ENCODE measurements around the gene CHRNA10. TPM values are rescaled to one million over a fixed set of nuclear protein-coding genes. Genes with fewer than 3 reads are reported as not detected.

The CHRNA10 gene
- total RNA-seq, 1 experiment from 2014 or later: 1.9 TPM

DNA sequence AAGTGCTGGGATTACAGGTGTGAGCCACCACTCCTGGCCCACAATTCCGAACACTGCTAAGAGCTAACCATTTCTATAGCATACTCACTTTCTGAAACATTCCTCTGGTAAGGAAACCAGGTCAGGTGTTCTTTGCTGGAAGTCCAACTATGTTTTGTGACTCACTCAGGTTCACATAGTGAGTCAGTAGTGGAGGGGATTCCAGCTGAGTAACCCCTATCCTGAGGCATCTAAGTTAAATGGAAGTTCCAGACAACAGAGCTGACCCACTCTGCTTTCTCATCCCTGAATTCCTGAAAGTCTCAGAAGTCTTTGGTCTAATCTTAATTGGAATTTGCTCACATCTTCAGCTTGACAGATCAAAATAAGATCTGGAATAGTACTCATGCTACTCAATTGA is 3.0 kb upstream of the CHRNA10 start:
- POLR2A ChIA-PET (ENCODE audit: unreplicated experiment): no interaction called here
- no TSS peak for BruUV-seq (replicated peaks)

GRCh38 chr11:3669742-3670183 is 1.4 kb downstream of the CHRNA10 start:
- Histone ChIP-seq H2AFZ (no peak overlapping the region), H3F3A (ENCODE audit: insufficient read depth, low read depth) (no peaks in the 10 kb centered on the region), H3K27me3 (ENCODE audit: insufficient read depth, low read depth) (no peaks in the 10 kb centered on the region), H3K36me3 (ENCODE audit: low read depth) (no peaks in the 10 kb centered on the region), H3K27ac (no peak overlapping the region), H3K4me2 (no peak overlapping the region), H3K9me2 (ENCODE audit: insufficient read depth) (no peaks in the 10 kb centered on the region), H3K79me2 (ENCODE audit: low read depth) (no peaks in the 10 kb centered on the region), H4K20me1 (ENCODE audit: insufficient read depth) (no peaks in the 10 kb centered on the region; the same call in 1 of the 2 replicates), H3K9me3 (ENCODE audit: insufficient read depth, low read depth) (no peaks in the 10 kb centered on the region), H3K4me1 (replicated peaks; ENCODE audit: insufficient read depth) (no peaks in the 10 kb centered on the region), H3K4me3 (no peak overlapping the region)
- TF ChIP-seq CTCF (conservative IDR thresholded peaks at IDR 0.05): no peak
- TF ChIP-seq EZH2 (IDR thresholded peaks at IDR 0.05; ENCODE audit: low read depth): no peak
- BruUV-seq (replicated peaks): no TSS peak
- ChIA-PET CTCF (no interaction called here), POLR2A (ENCODE audit: unreplicated experiment) (no interaction called here)
- intact Hi-C loops (cut with micrococcal nuclease; ENCODE audit: unreplicated experiment): no loop called here
- DNase-seq: no peak

More for the DNA sequence above, 3.0 kb upstream of the CHRNA10 start:
- intact Hi-C loops (cut with micrococcal nuclease; ENCODE audit: unreplicated experiment): no loop called here
- peaks cover 8% of the 10 kb centered on the region; the same call in 1 of the 2 replicates for H3K36me3 ChIP-seq (ENCODE audit: low read depth)
- no peaks in the 10 kb centered on the region for H3K9me3 ChIP-seq (ENCODE audit: insufficient read depth, low read depth)
- H2AFZ ChIP-seq: no peak overlapping the region
- H3F3A ChIP-seq (ENCODE audit: insufficient read depth, low read depth): no peaks in the 10 kb centered on the region
- H3K4me1 ChIP-seq (replicated peaks; ENCODE audit: insufficient read depth): no peaks in the 10 kb centered on the region
- no peaks in the 10 kb centered on the region for H3K79me2 ChIP-seq (ENCODE audit: low read depth)
- no peaks in the 10 kb centered on the region for H3K27me3 ChIP-seq (ENCODE audit: insufficient read depth, low read depth)
- no peak overlapping the region for H3K4me2 ChIP-seq
- no peaks in the 10 kb centered on the region for H3K9me2 ChIP-seq (ENCODE audit: insufficient read depth)
- CTCF ChIA-PET: no interaction called here
- TF ChIP-seq EZH2 (IDR thresholded peaks at IDR 0.05; ENCODE audit: low read depth) (no peak), CTCF (conservative IDR thresholded peaks at IDR 0.05) (no peak)
- no peak overlapping the region for H3K27ac ChIP-seq
- H3K4me3 ChIP-seq: no peak overlapping the region
- peak in 1 of 2 experiments; percentile 58 for DNase-seq
- H4K20me1 ChIP-seq (ENCODE audit: insufficient read depth): peaks cover 4% of the 10 kb centered on the region; the same call in 1 of the 2 replicates

- Histone ChIP-seq H2AFZ (no peak overlapping the region), H3K27ac (no peak overlapping the region), H3F3A (ENCODE audit: insufficient read depth, low read depth) (no peaks in the 10 kb centered on the region), H3K4me2 (no peak overlapping the region), H3K4me1 (replicated peaks; ENCODE audit: insufficient read depth) (no peaks in the 10 kb centered on the region), H3K27me3 (ENCODE audit: insufficient read depth, low read depth) (no peaks in the 10 kb centered on the region), H4K20me1 (ENCODE audit: insufficient read depth) (no peaks in the 10 kb centered on the region), H3K79me2 (ENCODE audit: low read depth) (no peaks in the 10 kb centered on the region), H3K9me2 (ENCODE audit: insufficient read depth) (no peaks in the 10 kb centered on the region), H3K4me3 (no peak overlapping the region), H3K36me3 (ENCODE audit: low read depth) (no peaks in the 10 kb centered on the region), H3K9me3 (ENCODE audit: insufficient read depth, low read depth) (no peaks in the 10 kb centered on the region)
- no peak for DNase-seq
- TF ChIP-seq EZH2 (IDR thresholded peaks at IDR 0.05; ENCODE audit: low read depth) (no peak), CTCF (conservative IDR thresholded peaks at IDR 0.05) (no peak)
- ChIA-PET POLR2A (ENCODE audit: unreplicated experiment) (no interaction called here), CTCF (no interaction called here)
- no TSS peak for BruUV-seq (replicated peaks)
- intact Hi-C loops (cut with micrococcal nuclease; ENCODE audit: unreplicated experiment): no loop called here
Measured at GRCh38 chr11:3669128-3669527, 2.1 kb downstream of the CHRNA10 start.

All from PC-9 (cell line).